ENCODE data around the gene CABCOCO1.
"Not testable (repeated sequence)": the region's sequence is repeated elsewhere in the genome, so short reads cannot be mapped to it uniquely, and the experiment has no call there.

CABCOCO1 gene

GRCh38 chr10:61684894-61685507 lies 22.3 kb downstream of the CABCOCO1 start:
- no peaks in the 10 kb centered on the region for H3K9me3 ChIP-seq (ENCODE audit: control insufficient read depth, low read length)
- WGBS, 2 experiments (ENCODE audit: insufficient coverage in 2 of 2), result 85% methylated on average over 2 of the region's 3 CpGs; no CpG with 5 or more reads in 1 of the 2 experiments
- H3K4me1 ChIP-seq (ENCODE audit: control insufficient read depth, insufficient read depth, low read length, poor library complexity, severe bottlenecking), result no peaks in the 10 kb centered on the region
- H3K4me3 ChIP-seq (ENCODE audit: extremely low read depth, insufficient read depth, low read length, poor library complexity, severe bottlenecking), result no peak overlapping the region
- H3K36me3 ChIP-seq (ENCODE audit: control insufficient read depth, insufficient read depth, low read length), result no peaks in the 10 kb centered on the region
- no peak overlapping the region for H3K27ac ChIP-seq (ENCODE audit: low read depth, low read length, severe bottlenecking)

GRCh38 chr10:61688551-61689308 lies 26.0 kb downstream of the CABCOCO1 start:
- Histone ChIP-seq H3K4me3 (ENCODE audit: extremely low read depth, insufficient read depth, low read length, poor library complexity, severe bottlenecking) (no peak overlapping the region), H3K27ac (ENCODE audit: low read depth, low read length, severe bottlenecking) (no peak overlapping the region), H3K9me3 (ENCODE audit: control insufficient read depth, low read length) (no peaks in the 10 kb centered on the region), H3K36me3 (ENCODE audit: control insufficient read depth, insufficient read depth, low read length) (no peaks in the 10 kb centered on the region), H3K4me1 (ENCODE audit: control insufficient read depth, insufficient read depth, low read length, poor library complexity, severe bottlenecking) (no peaks in the 10 kb centered on the region)
- 92 to 96% methylated on average over 3 to 6 of the region's 11 CpGs for WGBS, 2 experiments (ENCODE audit: insufficient coverage in 2 of 2)

- not testable (repeated sequence) for H3K27ac ChIP-seq (ENCODE audit: low read depth, low read length, severe bottlenecking)
- WGBS, 2 experiments (ENCODE audit: insufficient coverage in 2 of 2), result no CpG with 5 or more reads among the region's 2 CpGs
These were observed 28.9 kb downstream of the CABCOCO1 start for GRCh38 chr10:61691667-61692066.

GRCh38 chr10:61692447-61693010 lies 29.8 kb downstream of the CABCOCO1 start:
- H3K9me3 ChIP-seq (ENCODE audit: control insufficient read depth, low read length), result no peaks in the 10 kb centered on the region
- H3K27ac ChIP-seq (ENCODE audit: low read depth, low read length, severe bottlenecking), result no peak overlapping the region
- WGBS, 2 experiments (ENCODE audit: insufficient coverage in 2 of 2), result no CpG with 5 or more reads among the region's 3 CpGs
- H3K4me3 ChIP-seq (ENCODE audit: extremely low read depth, insufficient read depth, low read length, poor library complexity, severe bottlenecking), result no peak overlapping the region
- no peaks in the 10 kb centered on the region for H3K4me1 ChIP-seq (ENCODE audit: control insufficient read depth, insufficient read depth, low read length, poor library complexity, severe bottlenecking)
- no peaks in the 10 kb centered on the region for H3K36me3 ChIP-seq (ENCODE audit: control insufficient read depth, insufficient read depth, low read length)

More at GRCh38 chr10:61691667-61692066, 28.9 kb downstream of the CABCOCO1 start:
- H3K9me3 ChIP-seq (ENCODE audit: control insufficient read depth, low read length); H3K4me3 ChIP-seq (ENCODE audit: extremely low read depth, insufficient read depth, low read length, poor library complexity, severe bottlenecking); H3K4me1 ChIP-seq (ENCODE audit: control insufficient read depth, insufficient read depth, low read length, poor library complexity, severe bottlenecking); H3K36me3 ChIP-seq (ENCODE audit: control insufficient read depth, insufficient read depth, low read length): not testable (repeated sequence)

GRCh38 chr10:61698968-61699655 lies 36.4 kb downstream of the CABCOCO1 start:
- Histone ChIP-seq H3K27ac (ENCODE audit: low read depth, low read length, severe bottlenecking) (no peak overlapping the region), H3K4me3 (ENCODE audit: extremely low read depth, insufficient read depth, low read length, poor library complexity, severe bottlenecking) (no peak overlapping the region), H3K9me3 (ENCODE audit: control insufficient read depth, low read length) (no peaks in the 10 kb centered on the region), H3K4me1 (ENCODE audit: control insufficient read depth, insufficient read depth, low read length, poor library complexity, severe bottlenecking) (no peaks in the 10 kb centered on the region), H3K36me3 (ENCODE audit: control insufficient read depth, insufficient read depth, low read length) (no peaks in the 10 kb centered on the region)
- WGBS, 2 experiments (ENCODE audit: insufficient coverage in 2 of 2), result 96 to 100% methylated on average over 2 of the region's 4 CpGs

- Histone ChIP-seq H3K36me3 (ENCODE audit: control insufficient read depth, insufficient read depth, low read length) (no peaks in the 10 kb centered on the region), H3K4me3 (ENCODE audit: extremely low read depth, insufficient read depth, low read length, poor library complexity, severe bottlenecking) (no peak overlapping the region), H3K27ac (ENCODE audit: low read depth, low read length, severe bottlenecking) (no peak overlapping the region), H3K4me1 (ENCODE audit: control insufficient read depth, insufficient read depth, low read length, poor library complexity, severe bottlenecking) (no peaks in the 10 kb centered on the region), H3K9me3 (ENCODE audit: control insufficient read depth, low read length) (no peaks in the 10 kb centered on the region)
- 86% methylated on average over 2 of the region's 2 CpGs; no CpG with 5 or more reads in 1 of the 2 experiments for WGBS, 2 experiments (ENCODE audit: insufficient coverage in 2 of 2)
These were observed 38.5 kb downstream of the CABCOCO1 start for GRCh38 chr10:61701055-61701705.

- no peaks in the 10 kb centered on the region for H3K9me3 ChIP-seq (ENCODE audit: control insufficient read depth, low read length)
- H3K4me1 ChIP-seq (ENCODE audit: control insufficient read depth, insufficient read depth, low read length, poor library complexity, severe bottlenecking), result no peaks in the 10 kb centered on the region
- no peaks in the 10 kb centered on the region for H3K36me3 ChIP-seq (ENCODE audit: control insufficient read depth, insufficient read depth, low read length)
- no peak overlapping the region for H3K4me3 ChIP-seq (ENCODE audit: extremely low read depth, insufficient read depth, low read length, poor library complexity, severe bottlenecking)
- no peak overlapping the region for H3K27ac ChIP-seq (ENCODE audit: low read depth, low read length, severe bottlenecking)
- no CpG with 5 or more reads among the region's 2 CpGs for whole genome bisulfite sequencing, 2 experiments (ENCODE audit: insufficient coverage in 2 of 2)
These were observed 39.0 kb downstream of the CABCOCO1 start for GRCh38 chr10:61701706-61702105.

- Histone ChIP-seq H3K27ac (ENCODE audit: low read depth, low read length, severe bottlenecking) (no peak overlapping the region), H3K4me3 (ENCODE audit: extremely low read depth, insufficient read depth, low read length, poor library complexity, severe bottlenecking) (no peak overlapping the region), H3K36me3 (ENCODE audit: control insufficient read depth, insufficient read depth, low read length) (no peaks in the 10 kb centered on the region), H3K4me1 (ENCODE audit: control insufficient read depth, insufficient read depth, low read length, poor library complexity, severe bottlenecking) (no peaks in the 10 kb centered on the region), H3K9me3 (ENCODE audit: control insufficient read depth, low read length) (no peaks in the 10 kb centered on the region)
- 100% methylated on average over 1 of the region's 2 CpGs for WGBS, 2 experiments (ENCODE audit: insufficient coverage in 2 of 2)
These were observed 39.9 kb downstream of the CABCOCO1 start for GRCh38 chr10:61702584-61702983.

GRCh38 chr10:61705022-61705613 lies 42.4 kb downstream of the CABCOCO1 start:
- H3K9me3 ChIP-seq (ENCODE audit: control insufficient read depth, low read length), result no peaks in the 10 kb centered on the region
- H3K4me1 ChIP-seq (ENCODE audit: control insufficient read depth, insufficient read depth, low read length, poor library complexity, severe bottlenecking), result no peaks in the 10 kb centered on the region
- no peak overlapping the region for H3K27ac ChIP-seq (ENCODE audit: low read depth, low read length, severe bottlenecking)
- WGBS, 2 experiments (ENCODE audit: insufficient coverage in 2 of 2), result 82 to 100% methylated on average over 1 of the region's 1 CpG
- no peaks in the 10 kb centered on the region for H3K36me3 ChIP-seq (ENCODE audit: control insufficient read depth, insufficient read depth, low read length)
- H3K4me3 ChIP-seq (ENCODE audit: extremely low read depth, insufficient read depth, low read length, poor library complexity, severe bottlenecking), result no peak overlapping the region

- WGBS, 2 experiments (ENCODE audit: insufficient coverage in 2 of 2), result 100% methylated on average over 1 of the region's 2 CpGs; no CpG with 5 or more reads in 1 of the 2 experiments
- H3K4me1 ChIP-seq (ENCODE audit: control insufficient read depth, insufficient read depth, low read length, poor library complexity, severe bottlenecking), result no peaks in the 10 kb centered on the region
- H3K4me3 ChIP-seq (ENCODE audit: extremely low read depth, insufficient read depth, low read length, poor library complexity, severe bottlenecking), result no peak overlapping the region
- H3K27ac ChIP-seq (ENCODE audit: low read depth, low read length, severe bottlenecking), result no peak overlapping the region
- H3K9me3 ChIP-seq (ENCODE audit: control insufficient read depth, low read length), result no peaks in the 10 kb centered on the region
- H3K36me3 ChIP-seq (ENCODE audit: control insufficient read depth, insufficient read depth, low read length), result no peaks in the 10 kb centered on the region
These were observed 46.1 kb downstream of the CABCOCO1 start for GRCh38 chr10:61708846-61709245.

Measured in mesodermal cell (in vitro differentiated cells).